Measurements from ENCODE around the gene PSME3IP1.

The PSME3IP1 gene

DNA sequence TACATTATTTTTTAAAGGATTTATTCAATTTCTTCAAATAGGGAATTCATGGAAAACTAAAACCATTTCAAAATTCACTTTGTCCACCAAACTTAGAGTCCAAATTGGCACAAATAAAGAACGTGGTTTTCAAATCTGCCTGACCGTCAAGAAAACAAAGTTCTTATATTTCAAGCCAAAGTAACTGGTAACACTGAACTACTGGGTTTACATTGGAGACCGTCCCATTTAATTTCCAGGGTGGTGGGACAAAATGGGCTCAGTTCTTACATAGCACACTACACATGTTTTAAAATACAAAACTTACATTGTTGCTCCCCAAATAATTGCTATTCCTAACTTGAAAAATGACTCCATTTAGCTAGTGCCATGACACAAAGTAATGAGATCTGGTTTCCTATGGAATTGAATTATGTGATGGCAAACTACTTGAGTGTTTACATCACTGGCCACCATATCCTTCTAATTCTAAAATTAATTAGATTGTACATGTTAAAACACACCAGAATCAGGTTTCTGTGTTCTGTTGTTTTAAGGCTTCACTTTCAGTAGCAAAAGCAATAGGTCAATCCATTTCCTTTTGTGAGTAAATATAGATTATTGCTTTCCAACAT is 6.5 kb downstream of the PSME3IP1 start:
- H3K79me2 ChIP-seq = peaks cover 18% of the 10 kb centered on the region
- no peaks in the 10 kb centered on the region for H3K36me3 ChIP-seq (ENCODE audit: control insufficient read depth, insufficient read depth, low read length)
- H3K9ac ChIP-seq = no peak overlapping the region
- no peak for TF ChIP-seq CTCF (IDR thresholded peaks at IDR 0.05)
- no peaks in the 10 kb centered on the region for H3K9me3 ChIP-seq (ENCODE audit: control insufficient read depth, low read length)
- no peak overlapping the region for H3K4me3 ChIP-seq (ENCODE audit: low read depth, low read length)
- H3K4me2 ChIP-seq (ENCODE audit: low read length) = no peak overlapping the region
- H3K4me1 ChIP-seq = no peaks in the 10 kb centered on the region
- H3K27me3 ChIP-seq (ENCODE audit: control insufficient read depth, insufficient read depth, low read length) = no peaks in the 10 kb centered on the region
- H3K27ac ChIP-seq = no peak overlapping the region
- no peak overlapping the region for H2AFZ ChIP-seq

DNA sequence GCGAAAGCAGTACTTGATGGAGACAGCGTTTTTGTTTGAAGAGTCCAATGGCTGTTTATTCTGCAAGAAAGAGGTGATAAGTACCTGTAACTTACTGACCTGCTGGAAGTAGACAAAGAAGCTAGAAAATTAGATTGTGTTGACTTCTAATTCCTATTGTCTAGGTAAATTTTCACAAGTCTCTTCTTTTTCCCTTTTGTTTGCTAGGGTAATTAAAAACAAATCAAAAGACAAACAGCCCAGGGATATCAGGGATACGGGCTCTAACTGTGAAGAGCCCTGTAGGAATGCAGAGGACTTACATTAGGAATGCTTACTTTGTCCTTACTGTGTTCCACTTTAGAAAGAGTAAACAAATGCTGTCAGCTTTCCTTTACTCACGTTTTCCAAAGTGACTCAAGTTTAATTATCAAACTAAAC is 7.0 kb downstream of the PSME3IP1 start:
- no peak overlapping the region for H3K27ac ChIP-seq

DNA sequence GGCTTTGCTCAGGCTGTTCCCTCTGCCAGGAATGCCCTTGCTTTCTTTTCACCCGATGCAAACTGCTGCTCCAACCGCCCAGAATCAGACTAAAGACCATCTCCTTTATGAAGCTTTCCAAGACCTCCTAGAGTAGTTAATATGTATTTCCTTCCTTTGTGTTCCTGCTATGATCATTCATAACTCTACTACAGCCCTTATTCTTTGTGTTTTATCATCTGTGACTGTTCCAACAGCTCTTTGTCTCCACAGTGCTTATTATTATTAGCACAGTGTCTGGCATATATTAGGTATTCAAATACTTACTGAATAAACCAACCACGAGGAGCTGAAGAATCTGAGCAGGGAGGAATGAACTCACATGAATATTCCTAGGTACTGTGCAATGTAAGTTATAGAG is 7.6 kb downstream of the PSME3IP1 start:
- Histone ChIP-seq H3K79me2 (peaks cover 14% of the 10 kb centered on the region), H3K9ac (no peak overlapping the region), H3K27ac (no peak overlapping the region), H3K4me1 (no peaks in the 10 kb centered on the region), H3K27me3 (ENCODE audit: control insufficient read depth, insufficient read depth, low read length) (no peaks in the 10 kb centered on the region), H3K36me3 (ENCODE audit: control insufficient read depth, insufficient read depth, low read length) (no peaks in the 10 kb centered on the region), H3K4me2 (ENCODE audit: low read length) (no peak overlapping the region), H3K9me3 (ENCODE audit: control insufficient read depth, low read length) (no peaks in the 10 kb centered on the region), H2AFZ (no peak overlapping the region), H3K4me3 (ENCODE audit: low read depth, low read length) (no peak overlapping the region)
- TF ChIP-seq CTCF (IDR thresholded peaks at IDR 0.05) = no peak

More for the DNA sequence above, 7.0 kb downstream of the PSME3IP1 start:
- no peak overlapping the region for H3K4me2 ChIP-seq (ENCODE audit: low read length)
- H2AFZ ChIP-seq = no peak overlapping the region
- H3K9ac ChIP-seq = no peak overlapping the region
- no peak overlapping the region for H3K4me3 ChIP-seq (ENCODE audit: low read depth, low read length)
- H3K79me2 ChIP-seq = peaks cover 14% of the 10 kb centered on the region
- no peak for TF ChIP-seq CTCF (IDR thresholded peaks at IDR 0.05)
- H3K27me3 ChIP-seq (ENCODE audit: control insufficient read depth, insufficient read depth, low read length) = no peaks in the 10 kb centered on the region
- H3K9me3 ChIP-seq (ENCODE audit: control insufficient read depth, low read length) = no peaks in the 10 kb centered on the region
- H3K36me3 ChIP-seq (ENCODE audit: control insufficient read depth, insufficient read depth, low read length) = no peaks in the 10 kb centered on the region
- H3K4me1 ChIP-seq = no peaks in the 10 kb centered on the region

GRCh38 chr16:57175896-57176295 is 9.9 kb downstream of the PSME3IP1 start:
- Histone ChIP-seq H3K9me3 (ENCODE audit: control insufficient read depth, low read length) (no peaks in the 10 kb centered on the region), H3K4me2 (ENCODE audit: low read length) (no peak overlapping the region), H3K9ac (no peak overlapping the region), H3K79me2 (peaks cover 6% of the 10 kb centered on the region), H3K4me3 (ENCODE audit: low read depth, low read length) (no peak overlapping the region), H3K27me3 (ENCODE audit: control insufficient read depth, insufficient read depth, low read length) (no peaks in the 10 kb centered on the region), H3K4me1 (no peaks in the 10 kb centered on the region), H2AFZ (no peak overlapping the region), H3K27ac (no peak overlapping the region), H3K36me3 (ENCODE audit: control insufficient read depth, insufficient read depth, low read length) (no peaks in the 10 kb centered on the region)
- TF ChIP-seq CTCF (IDR thresholded peaks at IDR 0.05) = no peak

GRCh38 chr16:57172721-57173290 is 13.0 kb downstream of the PSME3IP1 start:
- Histone ChIP-seq H3K4me3 (ENCODE audit: low read depth, low read length) (no peak overlapping the region), H3K27ac (no peak overlapping the region), H3K9ac (no peak overlapping the region), H3K9me3 (ENCODE audit: control insufficient read depth, low read length) (no peaks in the 10 kb centered on the region), H3K36me3 (ENCODE audit: control insufficient read depth, insufficient read depth, low read length) (no peaks in the 10 kb centered on the region), H3K27me3 (ENCODE audit: control insufficient read depth, insufficient read depth, low read length) (no peaks in the 10 kb centered on the region), H3K4me2 (ENCODE audit: low read length) (no peak overlapping the region), H3K79me2 (peaks cover 6% of the 10 kb centered on the region), H2AFZ (no peak overlapping the region), H3K4me1 (no peaks in the 10 kb centered on the region)
- TF ChIP-seq CTCF (IDR thresholded peaks at IDR 0.05) = no peak

All from parathyroid adenoma (tissue), 2 donors.